Endothelial cell of umbilical vein (primary cell): ENCODE data around the gene RAB38. TPM values are rescaled to one million over a fixed set of nuclear protein-coding genes. Genes with fewer than 3 reads are reported as not detected.

Experiments
- BruUV-seq: library from RNA; stranded (reverse); fragments of 400-500 nt; replicated peaks from 2 replicates; lab custom pipeline; 2021; lab: Mats Ljungman, UMichigan
- CTCF ChIA-PET: fragments of 300-600, 350-600 bp; sonication (Branson Sonifier 250); formaldehyde crosslinking; loops from one replicate; lab custom pipeline; 2021; ENCODE audit warnings: antibody characterized with exemption, inconsistent platforms; lab: Charles Lee
- POLR2A ChIA-PET: fragments of 300-600, 350-600 bp; sonication (Branson Sonifier 250); formaldehyde crosslinking; loops from one replicate; lab custom pipeline; 2021; ENCODE audit warnings: antibody characterized with exemption, inconsistent platforms; lab: Charles Lee
- DNase-seq: peaks from one replicate; pipeline ENCODE4 v3.0.0-alpha.2; 2011; ENCODE audit warnings: low read depth, low spot score
- FAIRE-seq: peaks from 2 replicates; lab custom pipeline; 2011; peaks lifted over from hg19 to GRCh38; lab: Jason Lieb, UNC
- H2AFZ ChIP-seq: 2 replicates; pipeline ENCODE4 v1.6.0; 2012; ENCODE audit warnings: low read depth, low read length, control low read depth, inconsistent platforms
- H3K27ac ChIP-seq: 2 replicates; pipeline ENCODE4 v1.5.1; 2011; ENCODE audit warnings: low read depth, mild to moderate bottlenecking, control low read depth, low read length, moderate library complexity; ENCODE audit not compliant: insufficient read depth
- H3K27me3 ChIP-seq, 2 experiments: 2 replicates each; pipeline versions ENCODE4 v1.6.0 to v1.6.1; 2011; ENCODE audit warnings: low read length in 2 of 2, mixed read lengths in 1 of 2; ENCODE audit not compliant: control insufficient read depth in 2 of 2, insufficient read depth in 2 of 2
- H3K36me3 ChIP-seq, 2 experiments: 2 replicates in 1 of 2; 3 replicates in 1 of 2; pipeline ENCODE4 v1.5.1; 2011; ENCODE audit warnings: low read length in 2 of 2, mild to moderate bottlenecking in 1 of 2, moderate library complexity in 1 of 2; ENCODE audit not compliant: control insufficient read depth in 2 of 2, insufficient read depth in 2 of 2; ENCODE audit errors: extremely low read depth in 1 of 2
- H3K4me1 ChIP-seq: 3 replicates; pipeline ENCODE4 v1.5.1; 2011; ENCODE audit warnings: mild to moderate bottlenecking, low read length; ENCODE audit not compliant: control insufficient read depth, insufficient read depth; ENCODE audit errors: extremely low read depth
- H3K4me2 ChIP-seq: 2 replicates; pipeline ENCODE4 v1.6.1; 2011; ENCODE audit warnings: low read length, control low read depth, mixed read lengths; ENCODE audit not compliant: insufficient read depth
- H3K4me3 ChIP-seq, 3 experiments: fragments of 200-600 bp in 1 of 3; sonication (generic), shearing (Covaris generic) in 1 of 3; replicated peaks in 1 of 3; 2 replicates each; pipeline ENCODE4 v1.5.1; 2011 to 2016; ENCODE audit warnings: control low read depth in 3 of 3, low read length in 3 of 3, mild to moderate bottlenecking in 2 of 3, inconsistent platforms in 1 of 3, low read depth in 1 of 3, moderate library complexity in 1 of 3; ENCODE audit not compliant: insufficient read depth in 1 of 3
- H3K79me2 ChIP-seq: 2 replicates; pipeline ENCODE4 v1.6.0; 2012; ENCODE audit warnings: low read length, inconsistent platforms; ENCODE audit not compliant: control insufficient read depth, insufficient read depth
- H3K9ac ChIP-seq: replicated peaks from 2 replicates; pipeline ENCODE3; 2011; ENCODE audit warnings: low read length, control low read depth; ENCODE audit not compliant: insufficient read depth; ENCODE audit errors: extremely low read depth
- H3K9me1 ChIP-seq: replicated peaks from 3 replicates; pipeline ENCODE4 v1.6.0; 2011; ENCODE audit warnings: mild to moderate bottlenecking, low read length; ENCODE audit not compliant: control insufficient read depth, insufficient read depth; ENCODE audit errors: extremely low read depth
- H3K9me3 ChIP-seq: replicated peaks from 2 replicates; pipeline ENCODE4 v1.5.1; 2012; ENCODE audit warnings: low read length, inconsistent platforms; ENCODE audit not compliant: control insufficient read depth, insufficient read depth
- H4K20me1 ChIP-seq: replicated peaks from 2 replicates; pipeline ENCODE3; 2011; ENCODE audit warnings: mild to moderate bottlenecking, low read length; ENCODE audit not compliant: control insufficient read depth, insufficient read depth; ENCODE audit errors: extremely low read depth
- EZH2 ChIP-seq: IDR thresholded peaks from 2 replicates; pipeline ENCODE4 v1.6.1; 2012; ENCODE audit warnings: borderline replicate concordance, low read depth, mild to moderate bottlenecking, moderate library complexity, low read length, inconsistent platforms; ENCODE audit not compliant: severe bottlenecking
- FOS ChIP-seq: IDR thresholded peaks from 2 replicates; pipeline ENCODE4 v1.6.1; 2011; ENCODE audit warnings: mild to moderate bottlenecking, low read length, moderate library complexity, borderline replicate concordance; ENCODE audit not compliant: insufficient read depth
- GATA2 ChIP-seq: IDR thresholded peaks from 2 replicates; pipeline ENCODE4 v1.7.0; 2011; ENCODE audit warnings: low read depth, mild to moderate bottlenecking, moderate library complexity, mixed read lengths, low read length; ENCODE audit not compliant: insufficient read length, insufficient read depth
- JUN ChIP-seq: IDR thresholded peaks from 2 replicates; pipeline ENCODE4 v1.6.1; 2011; ENCODE audit warnings: borderline replicate concordance, low read depth; ENCODE audit not compliant: insufficient read length, insufficient read depth
- MAX ChIP-seq: IDR thresholded peaks from 2 replicates; pipeline ENCODE4 v1.6.1; 2011; ENCODE audit not compliant: insufficient read depth, insufficient read length
- MYC ChIP-seq: IDR thresholded peaks from one replicate; pipeline ENCODE4 v1.6.1; 2011; ENCODE audit warnings: mild to moderate bottlenecking, low read depth, low read length
- POLR2A ChIP-seq: IDR thresholded peaks from 2 replicates; pipeline ENCODE4 v1.6.1; 2012; ENCODE audit warnings: low read depth, mild to moderate bottlenecking, control low read depth, low read length
- POLR2AphosphoS5 ChIP-seq: IDR thresholded peaks from 2 replicates; pipeline ENCODE4 v1.6.1; 2012; ENCODE audit warnings: low read depth, mild to moderate bottlenecking, control low read depth, low read length, moderate library complexity; ENCODE audit not compliant: insufficient read depth
- dilution Hi-C: fragments of 300-500 bp; cut with MboI; formaldehyde crosslinking; loops from one replicate; pipeline ENCODE4 v1.15.0; 2019; ENCODE audit warnings: low sequenced_read_pairs; ENCODE audit not compliant: extremely low pct_ligation_motif_present
- intact Hi-C: fragments of 100-400 bp; cut with micrococcal nuclease; formaldehyde crosslinking; loops from one replicate; pipeline ENCODE4 v1.10.0; 2022
- polyA plus RNA-seq, 4 experiments: library from polyadenylated mRNA; depleted of rRNA in 3 of 4; stranded (reverse) in 3 of 4; unstranded in 1 of 4; fragments of >200 nt; gene quantifications; 2 replicates each; pipeline versions ENCODE4 v1.2.1 to v1.2.3, GENCODE V29; 2011 to 2012; ENCODE audit warnings: missing spikeins in 1 of 4
- total RNA-seq: library from RNA; stranded (reverse); gene quantifications from 2 replicates; pipeline ENCODE4 v1.2.3, GENCODE V29; 2021
- TF ChIP-seq, protein P1 (sequence below), 2 donors: IDR thresholded peaks; 1 replicate in 1 of 2; 2 replicates in 1 of 2; pipeline ENCODE4 v1.5.1; 2011; ENCODE audit warnings: low read length in 2 of 2, mild to moderate bottlenecking in 2 of 2, moderate library complexity in 2 of 2, control low read depth in 1 of 2, inconsistent platforms in 1 of 2, low read depth in 1 of 2; ENCODE audit not compliant: insufficient read depth in 1 of 2; ENCODE audit errors: extremely low read depth in 1 of 2

Gene RAB38
- total and polyA plus RNA-seq, 2 donors (not counting 3 experiments of a cell fraction or from before 2014, with no cell fraction given), result 3.0 to 3.6 TPM

DNA sequence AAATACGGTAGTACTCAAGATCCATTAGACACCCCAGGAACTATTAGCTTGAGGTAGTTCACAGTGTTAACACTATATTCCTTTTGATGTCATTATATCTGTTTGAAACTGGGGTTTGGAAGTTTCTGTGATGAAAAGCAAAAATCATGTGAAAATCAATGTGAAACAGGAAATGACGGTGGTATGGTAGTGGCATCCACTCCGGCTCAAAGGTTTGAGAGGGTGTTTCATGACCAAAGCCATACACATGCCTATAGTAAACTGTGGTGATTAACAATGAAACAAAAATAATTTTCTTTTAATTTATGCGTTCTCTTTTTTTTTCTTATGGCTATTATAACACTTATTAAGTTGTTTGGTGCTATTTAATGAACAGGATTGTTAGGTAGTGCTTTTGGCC lies 10.9 kb downstream of the RAB38 start:
- no peak overlapping the region for H3K27ac ChIP-seq
- H2AFZ ChIP-seq, result no peak overlapping the region
- H3K4me2 ChIP-seq, result no peak overlapping the region
- no peaks in the 10 kb centered on the region for H3K9me1 ChIP-seq
- H3K9me3 ChIP-seq, result no peaks in the 10 kb centered on the region
- TF ChIP-seq GATA2, result no peak
- TF ChIP-seq POLR2AphosphoS5, result no peak
- TF ChIP-seq POLR2A, result no peak
- TF ChIP-seq MAX, result no peak
- TF ChIP-seq, protein P1, sequence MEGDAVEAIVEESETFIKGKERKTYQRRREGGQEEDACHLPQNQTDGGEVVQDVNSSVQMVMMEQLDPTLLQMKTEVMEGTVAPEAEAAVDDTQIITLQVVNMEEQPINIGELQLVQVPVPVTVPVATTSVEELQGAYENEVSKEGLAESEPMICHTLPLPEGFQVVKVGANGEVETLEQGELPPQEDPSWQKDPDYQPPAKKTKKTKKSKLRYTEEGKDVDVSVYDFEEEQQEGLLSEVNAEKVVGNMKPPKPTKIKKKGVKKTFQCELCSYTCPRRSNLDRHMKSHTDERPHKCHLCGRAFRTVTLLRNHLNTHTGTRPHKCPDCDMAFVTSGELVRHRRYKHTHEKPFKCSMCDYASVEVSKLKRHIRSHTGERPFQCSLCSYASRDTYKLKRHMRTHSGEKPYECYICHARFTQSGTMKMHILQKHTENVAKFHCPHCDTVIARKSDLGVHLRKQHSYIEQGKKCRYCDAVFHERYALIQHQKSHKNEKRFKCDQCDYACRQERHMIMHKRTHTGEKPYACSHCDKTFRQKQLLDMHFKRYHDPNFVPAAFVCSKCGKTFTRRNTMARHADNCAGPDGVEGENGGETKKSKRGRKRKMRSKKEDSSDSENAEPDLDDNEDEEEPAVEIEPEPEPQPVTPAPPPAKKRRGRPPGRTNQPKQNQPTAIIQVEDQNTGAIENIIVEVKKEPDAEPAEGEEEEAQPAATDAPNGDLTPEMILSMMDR (IDR thresholded peaks at IDR 0.05; ENCODE audit: extremely low read depth in 1 of 2, insufficient read depth in 1 of 2, low read depth in 1 of 2, low read length in 2 of 2), result no peak
- TF ChIP-seq JUN, result no peak
- TF ChIP-seq FOS, result no peak
- TF ChIP-seq EZH2, result no peak
- TF ChIP-seq MYC, result no peak
- POLR2A ChIA-PET, result interaction anchor here (0.5 kb wide), 1 partner anchor 14 kb away, joined by 3 read pairs; no protein-coding TSS in a partner anchor
- dilution Hi-C loops, result no loop called here
- H3K79me2 ChIP-seq, result no peaks in the 10 kb centered on the region
- no peak overlapping the region for H3K9ac ChIP-seq
- FAIRE-seq (no peak), DNase-seq (no peak)
- intact Hi-C loops, result no loop called here
- BruUV-seq, result no TSS peak
- CTCF ChIA-PET, result no interaction called here
- H3K27me3 ChIP-seq, result no peaks in the 10 kb centered on the region
- H3K36me3 ChIP-seq, result no peaks in the 10 kb centered on the region
- no peaks in the 10 kb centered on the region for H4K20me1 ChIP-seq
- no peak overlapping the region for H3K4me3 ChIP-seq
- no peaks in the 10 kb centered on the region for H3K4me1 ChIP-seq
